HepG2 (cell line): Measurements from ENCODE around the gene GRAMD1A. TPM values are rescaled to one million over a fixed set of nuclear protein-coding genes. Genes with fewer than 3 reads are reported as not detected.
A peak's percentile ranks its signal among the peaks of the same experiment; 100 is the strongest.

Experiments
- ADNP ChIP-seq: sonication (generic); formaldehyde crosslinking; IDR thresholded peaks from 2 replicates; pipeline ENCODE4 v1.4.0; 2020; ENCODE audit warnings: missing genetic modification reagents
- ERF ChIP-seq: IDR thresholded peaks from 2 replicates; pipeline ENCODE4 v1.6.1; 2018; ENCODE audit warnings: missing biosample characterization, missing genetic modification reagents
- ETV5 ChIP-seq: IDR thresholded peaks from 2 replicates; pipeline ENCODE4 v1.6.1; 2018; ENCODE audit warnings: missing biosample characterization, missing genetic modification reagents, inconsistent platforms, borderline replicate concordance
- GATA4 ChIP-seq: sonication (generic); IDR thresholded peaks from 2 replicates; pipeline ENCODE4 v1.6.1; 2016; ENCODE audit warnings: antibody characterized with exemption, low read depth, borderline replicate concordance
- HNF1B ChIP-seq: sonication (generic); formaldehyde crosslinking; IDR thresholded peaks from 2 replicates; pipeline ENCODE4 v1.5.1; 2020; ENCODE audit warnings: mild to moderate bottlenecking, moderate library complexity, missing genetic modification reagents
- SAP130 ChIP-seq: IDR thresholded peaks from 2 replicates; pipeline ENCODE4 v1.6.1; 2016; ENCODE audit warnings: low read depth
- SIN3A ChIP-seq: IDR thresholded peaks from 2 replicates; pipeline ENCODE4 v1.6.1; 2011; ENCODE audit warnings: low read depth, mild to moderate bottlenecking, control low read depth, low read length, borderline replicate concordance
- TEAD3 ChIP-seq: optimal IDR thresholded peaks from 2 replicates; pipeline ENCODE3; 2016; ENCODE audit warnings: borderline replicate concordance
- ZBTB37 ChIP-seq: sonication (generic); formaldehyde crosslinking; IDR thresholded peaks from 2 replicates; pipeline ENCODE4 v1.4.0; 2020; ENCODE audit warnings: mild to moderate bottlenecking, missing genetic modification reagents
- ZBTB40 ChIP-seq, 2 experiments: fragments of 450-650 bp in 1 of 2; sonication (generic) in 1 of 2; formaldehyde crosslinking in 1 of 2; IDR thresholded peaks; 2 replicates each; pipeline versions ENCODE4 v1.6.1 to v1.8.0; 2016 to 2022; ENCODE audit warnings: antibody characterized with exemption in 1 of 2, mild to moderate bottlenecking in 1 of 2, missing genetic modification reagents in 1 of 2
- ZIK1 ChIP-seq: sonication (generic); formaldehyde crosslinking; IDR thresholded peaks from 2 replicates; pipeline ENCODE4 v1.5.0; 2020; ENCODE audit warnings: mild to moderate bottlenecking, low read depth, missing genetic modification reagents, borderline replicate concordance
- ZNF225 ChIP-seq: sonication (generic); formaldehyde crosslinking; IDR thresholded peaks from 2 replicates; pipeline ENCODE4 v1.4.0; 2020; ENCODE audit warnings: mild to moderate bottlenecking, missing genetic modification reagents
- ZNF260 ChIP-seq: sonication (generic); formaldehyde crosslinking; IDR thresholded peaks from 2 replicates; pipeline ENCODE4 v1.4.0; 2020; ENCODE audit warnings: missing genetic modification reagents, low read depth, mild to moderate bottlenecking, borderline replicate concordance
- ZNF30 ChIP-seq: sonication (generic); formaldehyde crosslinking; IDR thresholded peaks from 2 replicates; pipeline ENCODE4 v1.5.0; 2020; ENCODE audit warnings: mild to moderate bottlenecking, missing genetic modification reagents
- ZNF362 ChIP-seq: sonication (generic); formaldehyde crosslinking; IDR thresholded peaks from 2 replicates; pipeline ENCODE4 v1.4.0; 2020; ENCODE audit warnings: missing genetic modification reagents, mild to moderate bottlenecking, borderline replicate concordance
- ZNF432 ChIP-seq: sonication (generic); formaldehyde crosslinking; IDR thresholded peaks from 2 replicates; pipeline ENCODE4 v1.5.0; 2020; ENCODE audit warnings: missing genetic modification reagents, mild to moderate bottlenecking, borderline replicate concordance
- ZNF629 ChIP-seq: sonication (generic); formaldehyde crosslinking; conservative IDR thresholded peaks from 2 replicates; pipeline ENCODE4 v1.5.0; 2020; ENCODE audit warnings: missing genetic modification reagents
- polyA plus RNA-seq, 8 experiments: library from polyadenylated mRNA; depleted of rRNA in 3 of 8; stranded (reverse) in 7 of 8; unstranded in 1 of 8; fragments of >200 nt; fragmentation: Illumina TruSeq in 4 of 8; extraction: Trizol in 4 of 8; gene quantifications; 2 replicates each; pipeline versions ENCODE4 v1.2.1 to v1.2.3, GENCODE V29; 2011 to 2016; ENCODE audit warnings: low read depth in 4 of 8, missing spikeins in 1 of 8, mixed read lengths in 1 of 8; ENCODE audit not compliant: insufficient read depth in 1 of 8
- total RNA-seq, 5 experiments: library from RNA; depleted of rRNA; stranded (reverse); fragments of >200 nt; fragmentation: Illumina TruSeq; extraction: Trizol; gene quantifications; 2 replicates each; pipeline ENCODE4 v1.2.3, GENCODE V29; 2016; ENCODE audit warnings: low read depth in 1 of 5

GRAMD1A gene
- total and polyA plus RNA-seq, 2 of the 13 experiments (the other 11 are each of a cell fraction or from before 2014, with no cell fraction given) = 14.7 to 181 TPM

- TF ChIP-seq ZBTB40 (IDR thresholded peaks at IDR 0.05) = no peak
- no peak for TF ChIP-seq ZBTB40 (CRISPR knock-in tag; IDR thresholded peaks at IDR 0.05)
- TF ChIP-seq SAP130 (CRISPR knock-in tag) = peak; percentile 42; the same call in 1 of the 2 replicates
- no peak for TF ChIP-seq ZNF30
- peak; percentile 68 for TF ChIP-seq TEAD3 (CRISPR knock-in tag)
- TF ChIP-seq ERF (CRISPR knock-in tag) = no peak
- TF ChIP-seq ADNP = peak; percentile 84; the same call in 1 of the 2 replicates
- TF ChIP-seq ZNF225 (CRISPR knock-in tag) = no peak
- no peak for TF ChIP-seq ZNF432 (CRISPR knock-in tag)
- TF ChIP-seq ETV5 (CRISPR knock-in tag) = peak; percentile 14; the same call in 1 of the 2 replicates
- no peak for TF ChIP-seq ZNF260 (CRISPR knock-in tag)
- TF ChIP-seq ZNF362 (CRISPR knock-in tag) = peak; percentile 83
- TF ChIP-seq GATA4 = peak; percentile 19; the same call in 1 of the 2 replicates
- no peak for TF ChIP-seq ZBTB37 (CRISPR knock-in tag)
- no peak for TF ChIP-seq ZIK1 (CRISPR knock-in tag)
- no peak; the same call in 1 of the 2 replicates for TF ChIP-seq ZNF629 (CRISPR knock-in tag)
- TF ChIP-seq SIN3A = no peak
- 0 out of 2 replicates have a peak, but pooled peaks have one; percentile 60 for TF ChIP-seq HNF1B
Observed at GRCh38 chr19:34995551-34995950, 4.6 kb upstream of the GRAMD1A start (continued).
